Neural crest cell (in vitro differentiated cells): ENCODE measurements around the gene TMEM245. TPM values are rescaled to one million over a fixed set of nuclear protein-coding genes. Genes with fewer than 3 reads are reported as not detected.

Source experiments
- DNase-seq: peaks from one replicate; pipeline ENCODE4 v3.0.0; 2021; ENCODE audit warnings: low read depth, mixed read lengths, low spot score
- H3K27ac Mint-ChIP-seq: one replicate; pipeline ENCODE4 v1.8.0; 2021; ENCODE audit warnings: mild to moderate bottlenecking, mixed read lengths; ENCODE audit not compliant: unreplicated experiment
- H3K27me3 Mint-ChIP-seq: 2 replicates; pipeline ENCODE4 v1.8.0; 2021; ENCODE audit warnings: low read depth, mild to moderate bottlenecking, mixed read lengths
- H3K36me3 Mint-ChIP-seq: 2 replicates; pipeline ENCODE4 v1.8.0; 2021; ENCODE audit warnings: low read depth, mild to moderate bottlenecking, mixed read lengths
- H3K4me1 Mint-ChIP-seq: 2 replicates; pipeline ENCODE4 v1.8.0; 2021; ENCODE audit warnings: mixed read lengths
- H3K4me3 Mint-ChIP-seq: one replicate; pipeline ENCODE4 v1.8.0; 2021; ENCODE audit warnings: mild to moderate bottlenecking, mixed read lengths
- H3K9me3 Mint-ChIP-seq: 2 replicates; pipeline ENCODE4 v1.8.0; 2021; ENCODE audit warnings: mixed read lengths
- total RNA-seq: library from RNA; stranded (reverse); gene quantifications from 2 replicates; pipeline ENCODE4 v1.2.1, GENCODE V29; 2021
- TF ChIP-seq, protein P1 (sequence below): fragments of 200-600 bp; sonication (generic); conservative IDR thresholded peaks from 2 replicates; pipeline ENCODE4 v1.5.0; 2021; ENCODE audit warnings: antibody characterized with exemption, mild to moderate bottlenecking

Gene TMEM245
- total RNA-seq, 1 donor from 2014 or later: 38.7 TPM

DNA sequence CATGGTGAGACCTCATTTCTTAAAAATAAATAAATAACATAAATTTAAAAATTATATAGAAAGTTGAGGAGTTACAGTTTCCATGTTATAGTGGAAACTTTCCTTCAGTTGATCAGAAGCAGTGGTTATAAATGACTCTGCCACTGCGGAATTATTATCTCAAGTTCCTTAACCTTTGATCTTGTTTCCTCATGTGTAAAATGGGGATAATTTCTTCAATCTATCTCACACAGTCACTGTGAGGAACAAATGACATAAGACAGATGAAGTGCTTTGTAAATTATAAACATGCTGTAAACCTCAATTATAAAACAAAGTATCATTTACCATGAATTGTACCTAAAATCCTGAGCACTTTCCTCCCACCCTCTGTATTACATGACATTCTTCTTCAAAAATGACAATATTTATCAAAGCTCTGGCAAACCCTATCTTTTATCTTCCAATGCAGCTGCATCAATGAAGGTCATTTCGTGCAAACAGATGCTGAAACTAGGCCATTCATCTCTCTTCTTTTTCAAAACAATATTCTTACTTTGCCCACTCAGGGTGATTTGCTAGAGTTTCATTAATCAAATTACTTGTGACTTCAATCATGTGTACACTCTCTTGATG is 46.8 kb downstream of the TMEM245 start:
- TF ChIP-seq, protein P1, sequence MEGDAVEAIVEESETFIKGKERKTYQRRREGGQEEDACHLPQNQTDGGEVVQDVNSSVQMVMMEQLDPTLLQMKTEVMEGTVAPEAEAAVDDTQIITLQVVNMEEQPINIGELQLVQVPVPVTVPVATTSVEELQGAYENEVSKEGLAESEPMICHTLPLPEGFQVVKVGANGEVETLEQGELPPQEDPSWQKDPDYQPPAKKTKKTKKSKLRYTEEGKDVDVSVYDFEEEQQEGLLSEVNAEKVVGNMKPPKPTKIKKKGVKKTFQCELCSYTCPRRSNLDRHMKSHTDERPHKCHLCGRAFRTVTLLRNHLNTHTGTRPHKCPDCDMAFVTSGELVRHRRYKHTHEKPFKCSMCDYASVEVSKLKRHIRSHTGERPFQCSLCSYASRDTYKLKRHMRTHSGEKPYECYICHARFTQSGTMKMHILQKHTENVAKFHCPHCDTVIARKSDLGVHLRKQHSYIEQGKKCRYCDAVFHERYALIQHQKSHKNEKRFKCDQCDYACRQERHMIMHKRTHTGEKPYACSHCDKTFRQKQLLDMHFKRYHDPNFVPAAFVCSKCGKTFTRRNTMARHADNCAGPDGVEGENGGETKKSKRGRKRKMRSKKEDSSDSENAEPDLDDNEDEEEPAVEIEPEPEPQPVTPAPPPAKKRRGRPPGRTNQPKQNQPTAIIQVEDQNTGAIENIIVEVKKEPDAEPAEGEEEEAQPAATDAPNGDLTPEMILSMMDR: no peak
- peaks cover 12% of the 10 kb centered on the region for H3K36me3 Mint-ChIP-seq
- H3K4me1 Mint-ChIP-seq: no peaks in the 10 kb centered on the region
- H3K9me3 Mint-ChIP-seq: no peaks in the 10 kb centered on the region
- H3K4me3 Mint-ChIP-seq: no peak overlapping the region
- H3K27me3 Mint-ChIP-seq: no peaks in the 10 kb centered on the region
- no peak overlapping the region for H3K27ac Mint-ChIP-seq
- DNase-seq: no peak

DNA sequence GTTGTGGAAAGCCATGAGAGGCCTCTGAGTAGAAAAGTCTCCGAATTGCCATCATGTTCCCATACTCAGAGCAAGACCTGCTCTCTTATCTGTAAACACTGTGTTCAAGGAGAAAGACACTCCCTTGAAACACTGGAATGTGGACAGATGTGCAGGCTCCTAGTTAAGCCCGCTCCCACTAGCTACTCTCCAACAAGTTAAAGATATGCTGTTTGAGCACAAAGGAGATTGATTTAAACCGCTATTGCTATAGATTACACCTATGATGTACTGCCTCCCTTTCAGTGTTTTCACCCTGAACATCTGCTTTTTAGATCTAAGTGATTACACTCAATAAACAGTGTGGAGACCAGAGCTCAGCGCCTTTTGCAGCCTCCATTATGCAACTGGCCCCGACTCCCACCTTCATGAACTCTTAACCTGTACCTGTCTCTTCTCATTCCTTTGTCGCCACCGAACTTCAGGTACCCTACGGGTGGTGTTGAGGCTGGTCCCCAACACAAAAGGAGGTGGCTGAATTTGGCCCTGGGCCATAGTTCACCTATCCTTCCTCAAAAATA is 47.5 kb downstream of the TMEM245 start:
- peaks cover 18% of the 10 kb centered on the region for H3K36me3 Mint-ChIP-seq
- TF ChIP-seq, protein P1: no peak
- H3K9me3 Mint-ChIP-seq: no peaks in the 10 kb centered on the region
- no peaks in the 10 kb centered on the region for H3K4me1 Mint-ChIP-seq
- H3K27ac Mint-ChIP-seq: no peak overlapping the region
- no peaks in the 10 kb centered on the region for H3K27me3 Mint-ChIP-seq
- H3K4me3 Mint-ChIP-seq: no peak overlapping the region
- no peak for DNase-seq

DNA sequence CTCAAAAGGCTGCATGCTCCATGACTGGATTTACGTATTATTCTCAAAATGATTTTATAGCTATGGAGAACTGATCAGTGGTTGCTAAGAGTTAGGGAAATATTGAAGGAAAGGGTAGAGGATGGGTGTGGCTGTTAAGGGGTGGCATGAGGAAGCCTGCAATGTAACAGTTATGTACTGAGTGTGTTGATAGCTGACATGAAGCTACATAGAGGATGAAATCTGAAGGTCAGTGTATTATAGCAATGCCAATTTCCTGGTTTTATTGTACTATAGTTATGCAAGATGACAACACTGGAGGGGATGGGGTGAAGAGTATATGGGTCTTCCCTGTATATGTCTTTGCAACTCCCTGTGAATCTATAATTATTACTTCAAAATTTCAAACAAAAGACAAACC is 51.0 kb downstream of the TMEM245 start:
- no peaks in the 10 kb centered on the region for H3K4me1 Mint-ChIP-seq
- H3K27ac Mint-ChIP-seq: no peak overlapping the region
- peaks cover 14% of the 10 kb centered on the region for H3K36me3 Mint-ChIP-seq
- H3K4me3 Mint-ChIP-seq: no peak overlapping the region
- TF ChIP-seq, protein P1: no peak
- no peak for DNase-seq
- H3K9me3 Mint-ChIP-seq: no peaks in the 10 kb centered on the region
- H3K27me3 Mint-ChIP-seq: no peaks in the 10 kb centered on the region

DNA sequence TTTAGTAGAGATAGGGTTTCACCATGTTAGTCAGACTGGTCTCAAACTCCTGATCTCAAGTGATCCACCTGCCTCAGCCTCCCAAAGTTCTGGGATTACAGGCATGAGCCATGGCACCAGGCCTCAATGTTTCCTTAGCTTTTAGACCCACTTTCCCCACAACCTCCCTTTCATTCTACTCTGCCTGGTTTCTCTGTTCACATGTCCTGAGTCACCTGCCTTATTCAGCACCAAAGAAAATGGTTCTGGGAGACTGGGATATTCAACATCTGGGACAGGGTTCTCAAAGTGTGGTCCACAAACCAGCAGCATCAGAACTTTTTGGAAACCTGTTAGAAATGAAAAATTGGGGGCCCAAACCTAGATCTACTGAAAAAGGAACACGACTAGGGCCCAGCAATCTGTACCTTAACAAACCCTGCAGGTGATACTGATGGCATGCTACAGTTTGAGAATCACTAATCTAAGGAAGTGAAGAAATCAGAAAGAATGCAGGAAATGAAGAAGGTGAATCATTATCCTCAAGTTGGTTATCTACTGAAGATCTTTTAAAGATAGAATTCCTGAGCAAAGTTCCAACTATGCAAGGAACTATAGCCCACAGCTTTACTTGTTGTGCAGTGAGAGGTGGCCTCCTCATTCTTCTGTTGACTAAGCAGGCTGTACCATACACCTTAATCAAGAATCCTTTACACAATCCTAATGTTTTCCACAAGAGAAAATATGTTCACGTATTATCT is 54.6 kb downstream of the TMEM245 start:
- TF ChIP-seq, protein P1: no peak
- no peaks in the 10 kb centered on the region for H3K27me3 Mint-ChIP-seq
- no peak for DNase-seq
- no peaks in the 10 kb centered on the region for H3K4me1 Mint-ChIP-seq
- peaks cover 9% of the 10 kb centered on the region for H3K36me3 Mint-ChIP-seq
- H3K27ac Mint-ChIP-seq: no peak overlapping the region
- H3K4me3 Mint-ChIP-seq: no peak overlapping the region
- H3K9me3 Mint-ChIP-seq: no peaks in the 10 kb centered on the region

DNA sequence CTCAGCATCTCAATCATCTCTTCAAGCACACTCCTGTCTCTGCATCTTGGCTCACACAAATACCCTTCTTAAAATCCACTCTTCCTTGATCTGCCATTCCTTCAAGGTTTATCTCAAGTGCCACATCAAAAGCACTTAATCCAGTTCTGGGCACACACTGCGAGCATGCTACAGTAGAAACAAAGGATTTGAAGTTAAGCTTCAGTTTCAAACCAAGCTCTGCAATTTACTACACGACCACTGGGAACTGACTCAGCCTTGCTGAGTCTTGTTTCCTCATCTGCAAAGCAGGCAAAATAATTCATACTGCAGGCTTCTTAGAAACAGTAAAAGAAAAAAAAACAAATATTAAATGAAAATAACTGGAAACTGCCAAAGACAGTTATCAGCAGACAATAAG is 56.0 kb downstream of the TMEM245 start:
- H3K36me3 Mint-ChIP-seq: peaks cover 15% of the 10 kb centered on the region
- TF ChIP-seq, protein P1: no peak
- no peaks in the 10 kb centered on the region for H3K4me1 Mint-ChIP-seq
- H3K9me3 Mint-ChIP-seq: no peaks in the 10 kb centered on the region
- no peak overlapping the region for H3K27ac Mint-ChIP-seq
- no peak overlapping the region for H3K4me3 Mint-ChIP-seq
- no peak for DNase-seq
- no peaks in the 10 kb centered on the region for H3K27me3 Mint-ChIP-seq
